ENCODE data around the gene TMEM170B.

DNA sequence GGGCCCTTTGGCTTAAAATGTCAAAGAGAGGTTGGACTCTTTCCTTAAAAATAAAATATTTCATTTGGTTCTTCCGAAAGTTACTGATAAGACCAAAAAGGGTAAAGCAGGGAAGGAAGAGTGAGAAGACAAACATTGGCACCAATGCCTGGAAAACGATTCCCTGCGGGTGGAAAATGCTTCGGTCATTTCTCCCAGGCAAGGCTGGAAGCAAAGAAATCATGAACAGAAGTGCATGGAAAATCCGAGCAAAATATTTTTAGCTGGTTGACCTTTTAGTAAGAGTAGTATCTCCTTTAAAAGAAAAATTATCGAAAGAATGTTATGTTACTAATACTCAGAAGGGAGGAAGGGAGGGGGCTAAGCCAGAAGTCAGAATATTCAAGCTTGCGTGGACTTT lies 62.7 kb downstream of the TMEM170B start:
- TF ChIP-seq CTCF (optimal IDR thresholded peaks at IDR 0.05 in 1 of 3, IDR thresholded peaks at IDR 0.05 in 1 of 3, conservative IDR thresholded peaks at IDR 0.05 in 1 of 3; ENCODE audit: extremely low read depth in 1 of 3, insufficient read depth in 2 of 3, low read length in 3 of 3): no peak
- TF ChIP-seq EZH2 (IDR thresholded peaks at IDR 0.05; ENCODE audit: low read length): no peak
